ENCODE data around the gene HNF4A. TPM values are rescaled to one million over a fixed set of nuclear protein-coding genes. Genes with fewer than 3 reads are reported as not detected.
A peak's percentile ranks its signal among the peaks of the same experiment; 100 is the strongest.

Gene HNF4A
- total and polyA plus RNA-seq, 2 of the 13 experiments (the other 11 are each of a cell fraction or from before 2014, with no cell fraction given) = 80.9 to 169 TPM

DNA sequence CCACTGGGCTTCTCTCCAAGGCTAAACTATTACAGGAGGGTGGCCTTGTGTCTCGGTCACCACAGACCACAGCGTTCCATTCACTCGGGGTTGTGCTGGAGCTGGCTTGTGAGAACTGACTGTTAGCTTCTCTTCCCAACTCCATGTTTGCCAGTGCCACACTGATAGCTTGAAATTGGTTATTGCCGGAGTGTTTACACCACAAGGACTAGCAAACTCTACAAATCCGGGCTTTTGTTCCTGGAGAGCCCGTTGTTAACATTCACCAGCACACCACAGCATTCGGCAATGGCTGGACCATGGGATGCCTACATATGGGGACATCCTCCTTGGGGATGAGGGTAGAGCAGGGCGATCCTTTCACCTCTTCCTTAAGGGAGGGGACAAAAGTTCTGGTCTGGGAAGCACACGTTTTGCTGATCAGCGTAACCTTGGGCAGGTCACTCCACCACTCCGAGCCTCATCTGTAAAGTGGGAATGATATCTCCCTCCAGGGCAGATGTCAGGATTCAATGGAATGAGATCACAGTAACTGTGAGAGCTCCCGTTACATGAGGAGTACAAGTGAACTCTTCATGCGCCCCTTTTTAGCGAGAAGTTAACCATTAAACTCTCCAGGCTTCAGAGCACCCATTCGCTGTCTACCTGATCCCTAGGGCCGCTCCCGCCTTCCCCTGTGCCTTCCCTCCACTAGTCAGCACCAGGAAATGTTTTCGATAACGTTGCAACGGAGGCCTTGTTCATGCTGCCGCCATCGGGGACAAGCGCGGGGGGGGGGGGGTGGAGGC is 78.4 kb downstream of the HNF4A start (continued):
- TF ChIP-seq, protein P1, sequence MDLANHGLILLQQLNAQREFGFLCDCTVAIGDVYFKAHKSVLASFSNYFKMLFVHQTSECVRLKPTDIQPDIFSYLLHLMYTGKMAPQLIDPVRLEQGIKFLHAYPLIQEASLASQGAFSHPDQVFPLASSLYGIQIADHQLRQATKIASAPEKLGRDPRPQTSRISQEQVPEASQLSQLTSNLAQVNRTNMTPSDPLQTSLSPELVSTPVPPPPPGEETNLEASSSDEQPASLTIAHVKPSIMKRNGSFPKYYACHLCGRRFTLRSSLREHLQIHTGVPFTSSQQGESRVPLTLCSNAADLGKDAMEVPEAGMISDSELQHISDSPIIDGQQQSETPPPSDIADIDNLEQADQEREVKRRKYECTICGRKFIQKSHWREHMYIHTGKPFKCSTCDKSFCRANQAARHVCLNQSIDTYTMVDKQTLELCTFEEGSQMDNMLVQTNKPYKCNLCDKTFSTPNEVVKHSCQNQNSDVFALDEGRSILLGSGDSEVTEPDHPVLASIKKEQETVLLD (CRISPR knock-in tag; IDR thresholded peaks at IDR 0.05; ENCODE audit: low read depth) = no peak
- TF ChIP-seq MTA1 (CRISPR knock-in tag; IDR thresholded peaks at IDR 0.05; ENCODE audit: borderline replicate concordance) (0 out of 2 replicates have a peak, but pooled peaks have one; percentile 8), SMAD9 (CRISPR knock-in tag; IDR thresholded peaks at IDR 0.05) (no peak), HOXD1 (CRISPR knock-in tag; IDR thresholded peaks at IDR 0.05) (no peak), YEATS2 (CRISPR knock-in tag; IDR thresholded peaks at IDR 0.05; ENCODE audit: borderline replicate concordance) (peak; percentile 70), RAD21 (CRISPR knock-in tag; IDR thresholded peaks at IDR 0.05) (no peak), ZNF629 (CRISPR knock-in tag; conservative IDR thresholded peaks at IDR 0.05) (peak; percentile 99), FOXM1 (CRISPR knock-in tag; IDR thresholded peaks at IDR 0.05) (no peak), TOE1 (CRISPR knock-in tag; IDR thresholded peaks at IDR 0.05) (peak; percentile 20; the same call in 1 of the 2 replicates), NRL (CRISPR knock-in tag; IDR thresholded peaks at IDR 0.05; ENCODE audit: borderline replicate concordance) (peak; percentile 75), ZNF724P (CRISPR knock-in tag; IDR thresholded peaks at IDR 0.05; ENCODE audit: borderline replicate concordance) (no peak), ZSCAN25 (CRISPR knock-in tag; IDR thresholded peaks at IDR 0.05) (no peak), STAT5B (CRISPR knock-in tag; IDR thresholded peaks at IDR 0.05) (no peak)
- TF ChIP-seq, protein P2, sequence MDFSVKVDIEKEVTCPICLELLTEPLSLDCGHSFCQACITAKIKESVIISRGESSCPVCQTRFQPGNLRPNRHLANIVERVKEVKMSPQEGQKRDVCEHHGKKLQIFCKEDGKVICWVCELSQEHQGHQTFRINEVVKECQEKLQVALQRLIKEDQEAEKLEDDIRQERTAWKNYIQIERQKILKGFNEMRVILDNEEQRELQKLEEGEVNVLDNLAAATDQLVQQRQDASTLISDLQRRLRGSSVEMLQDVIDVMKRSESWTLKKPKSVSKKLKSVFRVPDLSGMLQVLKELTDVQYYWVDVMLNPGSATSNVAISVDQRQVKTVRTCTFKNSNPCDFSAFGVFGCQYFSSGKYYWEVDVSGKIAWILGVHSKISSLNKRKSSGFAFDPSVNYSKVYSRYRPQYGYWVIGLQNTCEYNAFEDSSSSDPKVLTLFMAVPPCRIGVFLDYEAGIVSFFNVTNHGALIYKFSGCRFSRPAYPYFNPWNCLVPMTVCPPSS (IDR thresholded peaks at IDR 0.05) = no peak
- TF ChIP-seq, protein P3, sequence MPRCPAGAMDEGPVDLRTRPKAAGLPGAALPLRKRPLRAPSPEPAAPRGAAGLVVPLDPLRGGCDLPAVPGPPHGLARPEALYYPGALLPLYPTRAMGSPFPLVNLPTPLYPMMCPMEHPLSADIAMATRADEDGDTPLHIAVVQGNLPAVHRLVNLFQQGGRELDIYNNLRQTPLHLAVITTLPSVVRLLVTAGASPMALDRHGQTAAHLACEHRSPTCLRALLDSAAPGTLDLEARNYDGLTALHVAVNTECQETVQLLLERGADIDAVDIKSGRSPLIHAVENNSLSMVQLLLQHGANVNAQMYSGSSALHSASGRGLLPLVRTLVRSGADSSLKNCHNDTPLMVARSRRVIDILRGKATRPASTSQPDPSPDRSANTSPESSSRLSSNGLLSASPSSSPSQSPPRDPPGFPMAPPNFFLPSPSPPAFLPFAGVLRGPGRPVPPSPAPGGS (CRISPR knock-in tag; IDR thresholded peaks at IDR 0.05) = no peak; the same call in 1 of the 2 replicates
- TF ChIP-seq, protein P4, sequence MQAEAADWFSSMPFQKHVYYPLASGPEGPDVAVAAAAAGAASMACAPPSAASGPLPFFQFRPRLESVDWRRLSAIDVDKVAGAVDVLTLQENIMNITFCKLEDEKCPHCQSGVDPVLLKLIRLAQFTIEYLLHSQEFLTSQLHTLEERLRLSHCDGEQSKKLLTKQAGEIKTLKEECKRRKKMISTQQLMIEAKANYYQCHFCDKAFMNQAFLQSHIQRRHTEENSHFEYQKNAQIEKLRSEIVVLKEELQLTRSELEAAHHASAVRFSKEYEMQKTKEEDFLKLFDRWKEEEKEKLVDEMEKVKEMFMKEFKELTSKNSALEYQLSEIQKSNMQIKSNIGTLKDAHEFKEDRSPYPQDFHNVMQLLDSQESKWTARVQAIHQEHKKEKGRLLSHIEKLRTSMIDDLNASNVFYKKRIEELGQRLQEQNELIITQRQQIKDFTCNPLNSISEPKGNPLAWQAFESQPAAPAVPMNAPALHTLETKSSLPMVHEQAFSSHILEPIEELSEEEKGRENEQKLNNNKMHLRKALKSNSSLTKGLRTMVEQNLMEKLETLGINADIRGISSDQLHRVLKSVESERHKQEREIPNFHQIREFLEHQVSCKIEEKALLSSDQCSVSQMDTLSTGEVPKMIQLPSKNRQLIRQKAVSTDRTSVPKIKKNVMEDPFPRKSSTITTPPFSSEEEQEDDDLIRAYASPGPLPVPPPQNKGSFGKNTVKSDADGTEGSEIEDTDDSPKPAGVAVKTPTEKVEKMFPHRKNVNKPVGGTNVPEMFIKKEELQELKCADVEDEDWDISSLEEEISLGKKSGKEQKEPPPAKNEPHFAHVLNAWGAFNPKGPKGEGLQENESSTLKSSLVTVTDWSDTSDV (CRISPR knock-in tag; IDR thresholded peaks at IDR 0.05) = 0 out of 2 replicates have a peak, but pooled peaks have one; percentile 27
- TF ChIP-seq, protein P5, sequence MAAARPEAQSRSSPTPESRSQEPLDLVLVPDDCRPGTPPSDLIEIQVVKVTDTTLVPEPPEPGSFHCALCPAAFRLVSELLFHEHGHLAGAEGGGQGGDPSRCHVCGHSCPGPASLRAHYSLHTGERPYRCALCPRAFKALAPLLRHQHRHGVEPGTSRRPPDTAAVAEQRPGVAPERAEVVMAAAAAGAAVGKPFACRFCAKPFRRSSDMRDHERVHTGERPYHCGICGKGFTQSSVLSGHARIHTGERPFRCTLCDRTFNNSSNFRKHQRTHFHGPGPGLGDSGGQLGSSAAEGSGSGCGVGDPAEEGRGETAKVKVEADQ (CRISPR knock-in tag; IDR thresholded peaks at IDR 0.05; ENCODE audit: borderline replicate concordance) = peak; percentile 40; the same call in 1 of the 2 replicates
